LNCAP (cell line): ENCODE data around the gene DEPP1.
A peak's percentile ranks its signal among the peaks of the same experiment; 100 is the strongest.

Experiments used
- TF ChIP-seq, protein P1 (sequence below): fragments of 450-650 bp; IDR thresholded peaks from 2 replicates; pipeline ENCODE4 v1.5.1; 2017; ENCODE audit warnings: mild to moderate bottlenecking

DEPP1 gene

GRCh38 chr10:44978570-44979280 is at the start of gene DEPP1:
TSS of gene DEPP1 (minus strand) at chr10:44978809. CDS start at chr10:44978030, 779 bp downstream.
- TF ChIP-seq, protein P1, sequence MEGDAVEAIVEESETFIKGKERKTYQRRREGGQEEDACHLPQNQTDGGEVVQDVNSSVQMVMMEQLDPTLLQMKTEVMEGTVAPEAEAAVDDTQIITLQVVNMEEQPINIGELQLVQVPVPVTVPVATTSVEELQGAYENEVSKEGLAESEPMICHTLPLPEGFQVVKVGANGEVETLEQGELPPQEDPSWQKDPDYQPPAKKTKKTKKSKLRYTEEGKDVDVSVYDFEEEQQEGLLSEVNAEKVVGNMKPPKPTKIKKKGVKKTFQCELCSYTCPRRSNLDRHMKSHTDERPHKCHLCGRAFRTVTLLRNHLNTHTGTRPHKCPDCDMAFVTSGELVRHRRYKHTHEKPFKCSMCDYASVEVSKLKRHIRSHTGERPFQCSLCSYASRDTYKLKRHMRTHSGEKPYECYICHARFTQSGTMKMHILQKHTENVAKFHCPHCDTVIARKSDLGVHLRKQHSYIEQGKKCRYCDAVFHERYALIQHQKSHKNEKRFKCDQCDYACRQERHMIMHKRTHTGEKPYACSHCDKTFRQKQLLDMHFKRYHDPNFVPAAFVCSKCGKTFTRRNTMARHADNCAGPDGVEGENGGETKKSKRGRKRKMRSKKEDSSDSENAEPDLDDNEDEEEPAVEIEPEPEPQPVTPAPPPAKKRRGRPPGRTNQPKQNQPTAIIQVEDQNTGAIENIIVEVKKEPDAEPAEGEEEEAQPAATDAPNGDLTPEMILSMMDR, result no peak

GRCh38 chr10:45023426-45023825 is 44.8 kb upstream of the DEPP1 start:
- TF ChIP-seq, protein P1, result no peak

DNA sequence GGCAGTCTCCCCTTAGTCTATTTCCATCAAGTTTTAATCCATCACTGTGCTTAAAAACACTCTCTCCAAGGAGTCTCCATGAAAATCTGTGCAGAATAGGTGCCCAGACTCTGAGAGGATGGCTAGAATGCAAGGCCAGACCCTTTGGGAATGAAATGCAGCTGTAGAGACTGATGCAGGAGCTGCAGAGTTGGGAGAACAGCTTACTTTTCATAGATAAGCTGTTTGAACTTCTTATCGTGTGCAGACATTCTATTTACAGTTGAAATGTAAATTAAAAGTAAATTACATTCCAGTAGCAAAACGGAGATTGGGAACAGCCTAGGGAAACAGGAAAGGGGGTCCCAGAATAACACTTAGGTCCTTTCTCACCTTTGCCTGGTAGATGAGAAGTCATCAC is 37.0 kb upstream of the DEPP1 start:
- TF ChIP-seq, protein P1, result no peak

DNA sequence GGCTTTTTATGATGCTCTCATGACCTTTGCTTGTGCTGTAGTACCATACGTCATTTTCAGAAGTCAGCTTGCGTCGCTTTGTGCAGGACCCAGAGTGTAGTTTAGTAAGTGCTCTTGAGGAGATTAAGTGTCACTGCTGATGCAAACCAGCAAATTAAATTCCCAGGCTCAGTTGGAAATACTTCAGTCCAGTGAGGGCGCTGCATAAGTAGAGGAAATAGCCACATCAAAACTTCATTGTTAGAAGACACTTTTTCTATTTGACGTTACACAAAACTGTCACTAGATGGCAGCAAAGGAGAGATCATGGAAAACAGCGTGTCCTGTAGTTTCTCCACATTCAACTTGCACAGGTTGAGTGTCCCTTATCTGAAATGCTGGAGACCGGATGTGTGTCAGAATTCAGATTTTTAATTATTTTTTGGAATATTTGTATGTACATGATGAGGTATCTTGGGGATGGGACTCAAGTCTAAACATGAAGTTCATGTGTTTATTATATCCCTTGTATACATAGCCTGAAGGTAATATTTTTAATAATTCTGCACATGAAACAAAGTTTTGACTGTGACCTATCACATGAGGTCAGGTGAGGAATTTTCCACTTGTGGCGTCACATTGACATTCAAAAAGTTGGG is 30.0 kb upstream of the DEPP1 start:
- TF ChIP-seq, protein P1, result peak; percentile 89

- TF ChIP-seq, protein P1, result no peak
Measured at GRCh38 chr10:45006276-45007030, 27.8 kb upstream of the DEPP1 start.

DNA sequence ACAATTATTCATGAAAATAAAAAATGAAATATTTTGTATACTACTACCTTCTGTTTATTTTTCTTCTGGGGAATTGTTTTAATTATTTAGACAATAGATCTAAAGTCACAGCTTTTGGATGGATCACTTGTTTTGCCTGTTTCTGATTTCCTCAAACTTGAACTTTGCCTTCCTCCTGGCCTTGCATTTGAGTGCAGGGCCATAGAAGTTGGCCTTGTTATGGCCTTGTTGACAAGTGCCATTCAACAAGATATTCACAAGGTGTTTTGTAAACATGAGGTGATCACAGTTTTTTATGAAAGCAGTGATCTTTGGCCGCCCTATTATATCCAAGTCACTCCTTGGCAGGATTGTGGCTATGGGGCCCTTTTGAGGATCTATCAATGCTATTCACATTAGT is 26.7 kb upstream of the DEPP1 start:
- TF ChIP-seq, protein P1, result no peak

GRCh38 chr10:45004661-45005060 is 26.1 kb upstream of the DEPP1 start:
- TF ChIP-seq, protein P1, result no peak
